DMS 273 (cell line): ENCODE results near the gene SLC22A15.

Experiments used
- DNase-seq: peaks from one replicate; lab custom pipeline; 2025; ENCODE audit not compliant: unreplicated experiment; lab: John Stamatoyannopoulos, UW

The SLC22A15 gene

DNA sequence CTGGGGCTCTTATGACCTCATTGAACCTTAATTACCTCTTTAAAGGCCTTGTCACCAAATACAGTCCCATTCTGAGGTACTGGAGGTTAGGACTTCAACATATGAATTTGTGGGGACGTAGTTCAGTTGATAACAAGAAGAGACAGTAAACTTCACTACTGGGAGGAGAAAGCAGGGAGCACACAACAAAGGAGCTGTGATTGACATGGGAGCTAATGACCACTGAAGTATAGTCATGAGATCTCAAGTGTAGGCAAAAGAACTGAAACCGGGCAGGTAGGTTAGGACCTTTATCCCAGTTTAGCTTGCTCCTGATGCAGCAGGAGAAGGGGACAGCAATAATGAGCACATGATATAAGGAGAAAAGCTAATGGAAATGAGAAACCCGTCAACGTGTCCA lies 123.1 kb downstream of the SLC22A15 start:
- no peak for DNase-seq

DNA sequence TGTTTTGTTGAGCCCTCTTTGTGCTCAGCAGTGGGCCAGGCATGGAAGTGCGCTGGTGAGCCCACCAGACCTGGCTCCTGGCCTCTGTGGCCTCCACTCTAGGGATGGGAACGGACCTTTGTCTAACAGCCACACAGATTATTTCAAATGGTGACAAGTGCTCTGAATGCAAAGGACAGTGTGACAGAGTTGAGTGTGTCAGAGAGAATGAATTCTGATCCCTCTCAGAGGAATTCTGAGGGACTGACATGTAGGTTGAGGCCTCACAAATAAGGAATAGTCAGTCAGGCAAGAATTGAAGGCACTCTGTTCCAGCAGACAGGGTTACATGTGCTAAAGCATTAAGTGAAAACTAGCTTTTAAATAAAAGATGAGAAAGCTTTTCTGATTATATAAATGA lies 123.6 kb downstream of the SLC22A15 start:
- no peak for DNase-seq

DNA sequence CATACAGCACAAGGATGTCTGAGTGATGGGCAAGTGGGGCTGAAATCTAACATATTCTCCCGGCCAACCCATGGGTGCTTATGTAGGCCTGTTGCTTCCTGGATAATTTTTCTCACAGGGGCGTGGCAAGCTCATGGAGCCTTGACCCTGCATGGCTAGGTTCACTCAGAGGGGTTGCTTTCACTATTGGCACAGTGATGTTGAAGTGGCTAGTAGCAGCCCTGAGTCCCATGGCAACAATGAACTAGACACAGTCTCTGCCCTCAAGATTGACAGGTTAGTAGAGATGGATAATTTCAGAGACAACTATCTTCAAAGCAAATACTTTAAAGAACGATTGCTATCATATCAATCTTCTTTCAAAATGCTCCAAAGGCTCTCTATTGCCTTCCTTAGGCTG lies 128.4 kb downstream of the SLC22A15 start:
- DNase-seq = no peak

DNA sequence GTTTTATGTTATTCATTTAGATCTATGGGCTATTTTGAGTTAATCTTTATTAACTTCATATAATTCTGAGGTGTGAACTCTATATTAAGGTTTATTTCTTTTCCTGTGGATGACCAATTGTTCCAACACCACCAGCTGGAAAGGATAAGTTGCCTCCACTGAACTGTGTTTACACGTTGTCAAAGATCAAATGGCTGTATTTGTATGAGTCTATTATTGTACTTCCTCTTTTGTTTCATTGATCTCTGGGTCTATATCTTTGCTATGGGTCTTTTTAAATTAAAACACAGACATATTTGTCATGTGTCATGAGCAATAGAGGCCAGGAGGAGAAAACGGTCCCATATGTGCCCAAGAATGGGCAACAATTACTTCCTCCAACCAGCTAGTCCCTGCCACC lies 129.7 kb downstream of the SLC22A15 start:
- DNase-seq = no peak

DNA sequence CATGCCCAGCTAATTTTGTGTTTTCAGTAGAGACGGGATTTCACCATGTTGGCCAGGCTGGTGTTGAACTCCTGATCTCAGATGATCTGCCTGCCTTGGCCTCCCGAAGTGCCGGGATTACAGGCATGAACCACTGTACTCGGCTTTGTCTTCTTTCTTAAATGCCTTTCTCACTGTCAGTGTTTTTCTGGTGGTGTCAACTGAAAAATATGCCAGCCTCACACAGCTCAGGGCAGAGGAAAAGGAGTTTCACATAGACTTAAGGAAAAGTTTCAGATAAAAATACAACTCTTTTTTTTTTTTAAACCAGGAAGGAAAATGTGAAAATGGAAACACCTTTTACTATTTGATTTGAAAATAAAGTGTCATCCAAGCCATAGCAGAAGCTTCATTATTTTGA lies 130.3 kb downstream of the SLC22A15 start:
- no peak for DNase-seq

DNA sequence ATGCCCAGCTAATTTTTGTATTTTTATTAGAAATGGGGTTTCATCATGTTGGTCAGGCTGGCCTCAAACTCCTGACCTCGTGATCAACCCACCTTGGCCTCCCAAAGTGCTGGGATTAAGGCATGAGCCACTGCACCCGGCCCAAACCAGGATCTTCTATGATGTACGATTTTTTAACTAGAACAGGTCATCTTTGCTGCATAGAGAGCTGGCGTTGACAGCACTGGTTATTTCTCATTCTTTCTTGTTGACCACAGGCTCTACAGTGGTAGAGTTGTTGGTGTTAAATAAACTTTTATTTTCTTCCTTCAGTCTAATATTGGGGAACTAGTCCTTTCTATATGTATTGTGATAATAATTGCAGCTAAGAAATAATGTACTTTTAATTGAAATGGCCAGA lies 131.1 kb downstream of the SLC22A15 start:
- no peak for DNase-seq

DNA sequence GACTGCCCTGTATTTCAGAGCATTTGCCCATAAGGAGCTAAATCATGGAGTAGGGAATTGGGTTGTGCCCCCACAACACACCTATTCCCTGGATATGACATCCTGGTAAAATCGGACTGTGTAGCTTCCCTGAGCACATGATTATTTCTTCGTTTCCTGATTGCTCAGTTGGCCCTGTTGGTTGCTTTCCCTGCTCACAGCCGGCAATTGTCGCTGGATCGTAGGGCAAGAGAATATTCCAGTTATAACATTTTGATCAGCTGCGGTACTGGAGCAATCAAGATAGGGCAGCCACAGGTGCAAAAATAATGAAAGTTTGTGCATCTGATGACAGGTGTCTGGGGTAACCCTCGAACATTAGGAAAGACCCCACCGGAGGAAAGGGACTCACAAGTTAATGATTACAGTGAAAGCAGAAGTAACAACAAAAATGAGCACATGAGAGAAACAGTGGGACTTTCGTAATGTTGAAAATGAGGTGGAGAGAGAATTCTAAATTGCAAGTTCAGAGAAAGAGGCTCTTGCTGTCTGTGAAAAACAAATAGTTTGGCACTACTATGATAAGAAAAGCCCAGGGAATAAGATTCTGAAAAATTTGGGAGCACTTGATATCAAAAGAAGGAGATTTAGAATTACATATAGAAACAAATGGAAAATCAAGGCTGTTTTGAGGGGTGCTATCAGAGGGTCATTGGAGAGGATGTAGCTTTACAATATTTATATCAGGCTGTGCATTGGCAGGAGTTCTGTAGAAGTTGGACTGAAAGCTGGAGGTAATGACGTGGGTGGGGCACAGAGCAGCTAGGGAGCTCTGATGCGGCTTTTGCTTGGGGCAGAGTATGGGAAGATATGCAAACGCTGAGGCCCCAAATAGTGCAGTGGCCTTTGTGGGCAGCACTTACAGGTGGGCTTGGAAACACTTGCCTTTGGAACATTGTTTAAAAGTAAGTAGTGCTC lies 134.5 kb downstream of the SLC22A15 start, which contains the start of gene MAB21L3:
Gene MAB21L3 (plus strand): TSS at position 833 of the 957 bp plus-strand sequence. CDS start 1,217 bp downstream, outside the sequence.
- DNase-seq = no peak

DNA sequence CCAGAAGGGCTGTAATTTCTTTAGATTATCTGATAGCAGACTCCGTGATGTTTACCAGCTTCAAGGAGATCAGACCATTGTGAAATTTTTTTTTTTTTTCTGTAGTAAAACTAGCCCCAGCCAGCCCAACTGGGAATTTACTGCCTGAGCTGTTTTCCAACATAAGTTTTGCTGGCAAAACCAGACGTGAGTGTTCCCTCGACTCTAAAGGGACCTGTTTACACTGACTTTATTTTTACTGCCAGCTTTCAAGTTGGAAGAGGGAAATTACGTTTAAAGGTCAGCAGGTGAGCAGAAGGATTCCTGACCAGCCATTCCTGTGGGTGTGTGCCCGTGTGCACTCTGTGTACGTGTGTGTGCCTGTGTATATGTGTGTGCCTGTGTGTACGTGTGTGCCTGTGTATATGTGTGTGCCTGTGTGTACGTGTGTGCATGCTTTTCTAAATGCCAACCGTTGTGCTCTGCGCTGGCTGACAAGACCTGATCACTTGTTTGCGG lies 135.3 kb downstream of the SLC22A15 start:
- DNase-seq = no peak

DNA sequence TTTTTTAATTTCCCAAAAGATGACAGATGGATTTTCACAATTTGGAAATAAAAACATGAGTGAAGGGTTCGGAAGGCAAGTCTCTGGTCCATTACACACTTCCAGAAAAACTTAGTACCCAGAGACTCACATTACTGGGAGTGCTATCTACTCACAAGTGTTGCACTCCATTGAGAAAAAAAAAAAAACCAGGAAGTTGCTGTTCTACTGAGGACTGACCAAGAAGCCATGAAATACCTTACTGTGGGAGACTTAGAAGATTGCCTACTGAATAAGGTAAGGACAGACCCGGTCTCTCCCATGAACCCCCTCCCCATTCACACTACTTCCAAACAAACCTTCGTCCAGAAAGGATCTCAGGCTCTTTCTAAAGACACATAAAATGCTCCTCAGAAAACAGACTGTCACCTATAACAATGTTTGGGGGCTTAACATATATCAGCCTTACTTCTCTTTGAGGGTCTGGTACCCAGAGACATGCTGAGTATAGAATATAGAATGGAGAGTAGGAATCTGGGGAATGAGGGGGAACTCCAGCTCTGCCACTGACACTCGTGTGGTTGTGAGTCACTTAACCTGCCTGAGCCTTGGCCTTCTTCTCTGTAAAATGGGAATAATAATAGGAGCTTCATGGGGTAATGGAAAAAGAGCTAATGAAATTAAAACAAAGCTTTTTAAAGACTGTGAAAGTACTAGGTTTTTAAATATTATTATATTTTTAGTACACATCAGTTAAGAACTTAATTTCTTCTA lies 136.3 kb downstream of the SLC22A15 start:
- DNase-seq = no peak

DNA sequence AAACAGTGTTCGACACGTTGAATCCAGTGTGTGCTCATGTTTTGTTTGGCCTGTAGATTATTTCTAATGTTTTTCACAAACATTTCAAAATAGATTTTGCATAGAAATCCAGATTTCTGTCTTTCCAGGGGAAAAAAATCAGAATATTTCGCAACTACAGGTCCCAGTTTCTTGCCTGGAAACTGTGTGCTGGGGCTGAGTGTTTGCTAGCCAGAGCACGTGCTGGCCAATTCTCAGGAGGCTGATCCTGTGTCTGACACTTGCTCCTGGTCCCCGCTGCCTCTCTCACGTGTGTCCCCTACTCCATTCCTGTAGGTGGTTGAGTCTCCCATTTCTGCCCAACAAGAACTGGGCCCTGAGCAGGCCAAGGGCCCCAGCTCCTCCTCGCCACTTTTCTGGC lies 137.3 kb downstream of the SLC22A15 start:
- DNase-seq = no peak

DNA sequence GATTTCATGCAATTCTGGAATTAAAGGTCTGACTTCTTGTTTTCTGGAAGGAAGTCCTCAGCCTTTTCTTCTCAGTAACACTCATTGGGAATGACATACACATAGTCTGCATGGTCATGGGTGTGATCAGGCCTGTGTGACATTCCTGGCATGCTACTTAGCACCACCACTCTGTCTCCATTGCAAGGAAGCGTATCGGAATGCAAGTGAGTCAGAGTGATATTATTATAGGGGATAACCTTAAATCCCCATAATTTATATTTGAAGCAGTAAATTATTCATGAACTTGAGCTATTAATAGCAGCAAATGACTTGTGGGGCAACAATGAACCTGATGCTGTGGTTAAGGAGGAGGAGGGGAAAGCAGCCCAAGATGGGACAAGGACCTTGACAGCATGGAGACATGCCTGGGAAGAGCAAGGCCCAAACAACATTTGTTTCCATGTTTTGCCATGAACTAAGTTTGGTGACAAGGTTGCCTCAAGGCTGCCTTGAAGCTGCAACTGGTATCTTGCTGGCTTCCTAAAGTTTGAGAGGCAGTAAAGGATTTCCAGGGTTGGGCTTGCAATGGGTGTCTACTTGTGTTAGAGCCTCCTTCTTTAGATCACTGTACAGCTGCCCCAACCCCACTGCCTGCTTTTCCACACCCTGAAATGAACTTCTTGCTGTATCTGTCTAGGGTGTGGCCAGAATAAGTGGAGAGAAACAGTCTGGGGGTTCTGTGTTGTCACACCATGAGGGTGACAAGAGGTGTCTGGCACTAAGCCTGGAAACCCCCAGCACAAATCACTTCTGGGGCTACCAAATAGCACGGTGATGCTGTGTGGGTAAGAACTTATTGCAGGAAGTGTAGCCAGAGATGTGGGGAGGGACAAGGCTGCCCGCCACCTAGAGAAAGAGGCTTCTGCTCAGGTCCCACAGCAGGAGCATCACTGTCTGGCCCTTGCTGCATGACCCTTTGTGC lies 139.4 kb downstream of the SLC22A15 start:
- DNase-seq = no peak

DNA sequence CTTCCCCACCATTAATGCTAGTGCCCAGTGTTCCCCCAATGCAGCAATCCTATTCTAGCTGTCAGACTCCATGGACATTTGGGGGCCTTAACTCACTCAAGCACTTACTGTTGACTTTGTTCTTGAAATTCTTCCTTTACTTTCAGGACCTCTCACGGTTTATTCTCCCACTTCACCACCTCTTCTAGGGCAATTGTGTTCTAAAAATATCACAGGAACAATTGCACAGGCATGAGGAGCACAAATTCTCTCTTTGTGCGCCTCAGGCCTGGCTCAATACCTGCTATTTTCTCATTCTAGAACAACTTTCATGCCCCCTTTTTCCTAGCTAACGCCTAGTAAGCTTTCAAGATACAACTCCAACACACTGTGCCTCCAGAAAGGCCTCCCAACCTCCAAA lies 142.2 kb downstream of the SLC22A15 start:
- DNase-seq = no peak
